Right lobe of liver (tissue), 4 donors: ENCODE results near the gene EXPH5.
"Not testable (repeated sequence)": the region's sequence is repeated elsewhere in the genome, so short reads cannot be mapped to it uniquely, and the experiment has no call there.

Experiments used
- POLR2A ChIP-seq: fragments of 450-650 bp; IDR thresholded peaks from one replicate; pipeline ENCODE4 v1.6.1; 2017; ENCODE audit warnings: antibody characterized with exemption, mild to moderate bottlenecking
- TF ChIP-seq, protein P1 (sequence below), 4 donors: fragments of 200-600 bp in 3 of 4; fragments of 450-650 bp in 1 of 4; IDR thresholded peaks; one replicate each; pipeline versions ENCODE4 v1.5.1 to v1.8.0; 2016 to 2022; ENCODE audit warnings: antibody characterized with exemption in 4 of 4, mild to moderate bottlenecking in 2 of 4
- donor health status: DM: no; HTN: no; CAD: no.
- donor health status: DM: no; HTN: no; CAD: no.
- donor health status: DM: no; HTN: yes; CAD: no.

DNA sequence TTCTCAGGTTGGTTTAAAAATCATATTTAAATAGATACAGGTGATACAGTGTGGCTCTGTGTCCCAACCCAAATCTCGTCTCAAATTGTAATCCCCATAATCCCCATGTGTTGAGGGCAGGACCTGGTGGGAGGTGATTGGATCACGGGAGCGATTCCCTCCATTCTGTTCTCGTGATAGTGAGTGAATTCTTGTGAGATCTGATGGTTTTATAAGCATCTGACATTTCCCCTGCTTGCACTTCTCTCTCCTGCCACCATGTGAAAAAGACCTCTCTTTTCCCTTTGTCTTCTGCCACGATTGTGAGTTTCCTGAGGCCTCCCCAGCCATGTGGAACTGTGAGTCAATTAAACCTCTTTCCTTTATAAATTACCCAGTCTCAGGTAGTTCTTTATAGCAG is 9.2 kb upstream of the EXPH5 start:
- TF ChIP-seq POLR2A, result not testable (repeated sequence)
- TF ChIP-seq, protein P1, sequence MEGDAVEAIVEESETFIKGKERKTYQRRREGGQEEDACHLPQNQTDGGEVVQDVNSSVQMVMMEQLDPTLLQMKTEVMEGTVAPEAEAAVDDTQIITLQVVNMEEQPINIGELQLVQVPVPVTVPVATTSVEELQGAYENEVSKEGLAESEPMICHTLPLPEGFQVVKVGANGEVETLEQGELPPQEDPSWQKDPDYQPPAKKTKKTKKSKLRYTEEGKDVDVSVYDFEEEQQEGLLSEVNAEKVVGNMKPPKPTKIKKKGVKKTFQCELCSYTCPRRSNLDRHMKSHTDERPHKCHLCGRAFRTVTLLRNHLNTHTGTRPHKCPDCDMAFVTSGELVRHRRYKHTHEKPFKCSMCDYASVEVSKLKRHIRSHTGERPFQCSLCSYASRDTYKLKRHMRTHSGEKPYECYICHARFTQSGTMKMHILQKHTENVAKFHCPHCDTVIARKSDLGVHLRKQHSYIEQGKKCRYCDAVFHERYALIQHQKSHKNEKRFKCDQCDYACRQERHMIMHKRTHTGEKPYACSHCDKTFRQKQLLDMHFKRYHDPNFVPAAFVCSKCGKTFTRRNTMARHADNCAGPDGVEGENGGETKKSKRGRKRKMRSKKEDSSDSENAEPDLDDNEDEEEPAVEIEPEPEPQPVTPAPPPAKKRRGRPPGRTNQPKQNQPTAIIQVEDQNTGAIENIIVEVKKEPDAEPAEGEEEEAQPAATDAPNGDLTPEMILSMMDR (IDR thresholded peaks at IDR 0.05), result not testable (repeated sequence)
